KMS-11 (cell line): ENCODE measurements around the gene MBNL1.

Experiments used
- H2AFZ ChIP-seq: fragments of 200-600 bp; sonication (generic); 2 replicates; pipeline ENCODE4 v1.6.1; 2016; ENCODE audit warnings: antibody characterized with exemption, mixed run types, low read depth
- H3K27ac ChIP-seq: fragments of 200-600 bp; sonication (generic); 2 replicates; pipeline ENCODE4 v1.6.1; 2016; ENCODE audit warnings: mild to moderate bottlenecking, mixed run types
- H3K27me3 ChIP-seq: fragments of 200-600 bp; sonication (generic); 2 replicates; pipeline ENCODE4 v1.6.1; 2017; ENCODE audit warnings: mild to moderate bottlenecking, low read depth, mixed run types, moderate library complexity; ENCODE audit not compliant: insufficient read depth
- H3K36me3 ChIP-seq: fragments of 200-600 bp; sonication (generic); 2 replicates; pipeline ENCODE4 v1.6.1; 2017; ENCODE audit warnings: mild to moderate bottlenecking, mixed run types; ENCODE audit not compliant: insufficient read depth
- H3K4me1 ChIP-seq: fragments of 200-600 bp; sonication (generic); 2 replicates; pipeline ENCODE4 v1.6.1; 2016; ENCODE audit warnings: mild to moderate bottlenecking, low read depth, mixed run types; ENCODE audit not compliant: poor library complexity, severe bottlenecking
- H3K4me2 ChIP-seq: fragments of 200-600 bp; sonication (generic); 2 replicates; pipeline ENCODE4 v1.7.0; 2016; ENCODE audit warnings: mild to moderate bottlenecking, mixed run types
- H3K4me3 ChIP-seq: fragments of 200-600 bp; sonication (generic); IDR thresholded peaks from 2 replicates; pipeline ENCODE4 v1.6.1; 2017; ENCODE audit warnings: low read depth, low read length, mixed read lengths; ENCODE audit not compliant: insufficient read depth
- H3K79me2 ChIP-seq: fragments of 200-600 bp; sonication (generic); 2 replicates; pipeline ENCODE4 v1.6.1; 2016; ENCODE audit warnings: low read depth, mixed run types; ENCODE audit not compliant: insufficient read depth
- H3K9ac ChIP-seq: fragments of 200-600 bp; sonication (generic); 2 replicates; pipeline ENCODE4 v1.6.1; 2016; ENCODE audit warnings: mild to moderate bottlenecking, mixed run types
- H4K20me1 ChIP-seq: fragments of 200-600 bp; sonication (generic); 2 replicates; pipeline ENCODE4 v1.6.1; 2016; ENCODE audit warnings: mild to moderate bottlenecking, mixed run types; ENCODE audit not compliant: insufficient read depth
- TF ChIP-seq, protein P1 (sequence below): fragments of 200-600 bp; sonication (generic); conservative IDR thresholded peaks from 2 replicates; pipeline ENCODE4 v1.6.1; 2017; ENCODE audit warnings: low read depth, mild to moderate bottlenecking, antibody characterized with exemption, low read length, moderate library complexity, mixed read lengths

Gene MBNL1

DNA sequence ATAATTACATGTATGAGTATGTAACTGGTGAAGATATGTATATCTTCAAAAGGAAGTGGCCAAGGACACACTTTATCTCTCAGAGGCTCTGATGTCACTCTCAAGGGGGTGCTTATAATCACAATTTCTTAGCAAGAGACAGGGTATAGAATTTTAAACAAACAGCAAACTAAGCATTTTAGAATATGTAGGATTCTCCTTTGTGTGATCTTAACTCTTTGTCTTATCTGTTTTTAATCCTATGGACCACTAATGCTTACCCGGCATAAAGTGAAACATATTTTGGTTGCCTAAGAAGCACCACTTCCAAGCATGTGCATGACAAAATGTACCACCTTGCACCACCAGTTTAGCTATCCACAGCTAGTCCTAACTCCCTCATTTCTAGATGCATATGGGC lies 8.2 kb upstream of the MBNL1 start:
- H3K4me1 ChIP-seq = peaks cover 23% of the 10 kb centered on the region
- no peaks in the 10 kb centered on the region for H3K27me3 ChIP-seq
- H2AFZ ChIP-seq = no peak overlapping the region
- no peak overlapping the region for H3K9ac ChIP-seq
- no peak overlapping the region for H3K4me2 ChIP-seq
- H3K36me3 ChIP-seq = no peaks in the 10 kb centered on the region
- H3K27ac ChIP-seq = no peak overlapping the region
- no peaks in the 10 kb centered on the region for H4K20me1 ChIP-seq
- no peak overlapping the region for H3K4me3 ChIP-seq
- peaks cover 26% of the 10 kb centered on the region for H3K79me2 ChIP-seq
- TF ChIP-seq, protein P1, sequence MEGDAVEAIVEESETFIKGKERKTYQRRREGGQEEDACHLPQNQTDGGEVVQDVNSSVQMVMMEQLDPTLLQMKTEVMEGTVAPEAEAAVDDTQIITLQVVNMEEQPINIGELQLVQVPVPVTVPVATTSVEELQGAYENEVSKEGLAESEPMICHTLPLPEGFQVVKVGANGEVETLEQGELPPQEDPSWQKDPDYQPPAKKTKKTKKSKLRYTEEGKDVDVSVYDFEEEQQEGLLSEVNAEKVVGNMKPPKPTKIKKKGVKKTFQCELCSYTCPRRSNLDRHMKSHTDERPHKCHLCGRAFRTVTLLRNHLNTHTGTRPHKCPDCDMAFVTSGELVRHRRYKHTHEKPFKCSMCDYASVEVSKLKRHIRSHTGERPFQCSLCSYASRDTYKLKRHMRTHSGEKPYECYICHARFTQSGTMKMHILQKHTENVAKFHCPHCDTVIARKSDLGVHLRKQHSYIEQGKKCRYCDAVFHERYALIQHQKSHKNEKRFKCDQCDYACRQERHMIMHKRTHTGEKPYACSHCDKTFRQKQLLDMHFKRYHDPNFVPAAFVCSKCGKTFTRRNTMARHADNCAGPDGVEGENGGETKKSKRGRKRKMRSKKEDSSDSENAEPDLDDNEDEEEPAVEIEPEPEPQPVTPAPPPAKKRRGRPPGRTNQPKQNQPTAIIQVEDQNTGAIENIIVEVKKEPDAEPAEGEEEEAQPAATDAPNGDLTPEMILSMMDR = no peak

DNA sequence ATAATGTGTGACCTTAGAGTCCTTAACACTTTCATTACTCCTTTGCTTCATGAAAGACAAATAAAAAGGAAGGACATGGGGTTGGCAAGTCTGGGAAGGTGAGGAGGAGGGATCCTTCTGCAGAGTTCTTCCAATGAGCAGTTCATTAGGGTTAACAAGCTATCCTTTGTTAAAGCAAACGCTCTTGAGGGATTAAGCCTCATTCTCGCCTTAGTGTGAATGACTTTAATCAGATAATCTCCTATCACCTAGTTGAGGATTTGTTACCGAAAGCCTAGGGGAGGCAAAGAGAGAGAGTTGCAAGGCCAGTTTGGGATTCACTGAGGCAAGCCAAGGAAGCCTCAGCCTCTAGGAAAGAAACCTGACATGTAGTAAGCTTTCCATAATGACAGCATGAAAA lies 7.4 kb upstream of the MBNL1 start:
- Histone ChIP-seq H3K9ac (no peak overlapping the region), H3K36me3 (no peaks in the 10 kb centered on the region), H3K27me3 (no peaks in the 10 kb centered on the region), H3K27ac (no peak overlapping the region), H3K4me1 (peaks cover 31% of the 10 kb centered on the region), H4K20me1 (no peaks in the 10 kb centered on the region), H3K4me2 (no peak overlapping the region), H2AFZ (no peak overlapping the region), H3K79me2 (peaks cover 34% of the 10 kb centered on the region), H3K4me3 (no peak overlapping the region)
- TF ChIP-seq, protein P1 = no peak

DNA sequence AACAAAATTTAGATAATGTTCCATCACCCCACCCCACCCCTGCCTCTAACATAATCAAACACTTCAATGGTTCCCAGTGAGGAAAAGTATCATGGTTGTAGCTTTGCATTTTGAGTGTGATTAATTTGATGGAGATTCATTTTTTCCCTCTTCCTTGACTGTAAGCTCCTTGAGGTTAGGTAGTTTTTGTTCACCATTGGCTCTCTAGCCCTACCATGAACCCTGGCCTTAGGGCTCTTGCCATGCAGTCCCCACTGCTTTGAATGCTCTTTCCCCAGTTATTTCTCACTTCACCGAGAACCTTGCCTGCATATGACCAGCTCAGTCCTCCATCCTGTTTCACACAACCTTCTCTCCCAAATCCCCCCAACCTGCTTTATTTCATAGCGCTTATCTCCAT lies 5.0 kb upstream of the MBNL1 start:
- Histone ChIP-seq H3K4me3 (no peak overlapping the region), H3K4me1 (peaks cover 35% of the 10 kb centered on the region), H4K20me1 (no peaks in the 10 kb centered on the region), H3K79me2 (peaks cover 57% of the 10 kb centered on the region), H3K27me3 (no peaks in the 10 kb centered on the region), H3K4me2 (peak overlapping the region; percentile 43; the same call in 1 of the 2 replicates), H3K27ac (no peak overlapping the region), H2AFZ (no peak overlapping the region), H3K36me3 (no peaks in the 10 kb centered on the region), H3K9ac (no peak overlapping the region)
- TF ChIP-seq, protein P1 = no peak

DNA sequence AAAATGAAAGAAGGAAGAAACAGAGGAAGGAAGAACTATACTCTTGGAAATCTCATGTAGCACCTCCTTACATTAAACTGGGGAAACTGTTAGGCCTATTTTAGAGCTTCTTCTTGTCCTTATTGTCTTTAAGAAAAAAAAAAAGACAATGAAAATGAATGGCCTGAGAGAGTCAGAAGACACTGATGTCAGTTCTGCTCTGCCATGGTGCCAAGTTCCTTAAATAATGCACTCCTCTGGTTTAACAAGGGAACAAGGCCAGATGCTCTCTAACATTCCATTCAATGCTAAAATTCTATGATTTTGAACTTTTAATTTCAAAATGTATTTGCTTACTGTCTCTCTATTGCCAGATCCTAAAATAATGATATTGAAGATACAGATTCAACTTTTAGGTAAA lies 4.4 kb upstream of the MBNL1 start:
- peaks cover 63% of the 10 kb centered on the region for H3K79me2 ChIP-seq
- H2AFZ ChIP-seq = no peak overlapping the region
- no peaks in the 10 kb centered on the region for H4K20me1 ChIP-seq
- H3K36me3 ChIP-seq = no peaks in the 10 kb centered on the region
- peaks cover 35% of the 10 kb centered on the region for H3K4me1 ChIP-seq
- no peak overlapping the region for H3K9ac ChIP-seq
- no peaks in the 10 kb centered on the region for H3K27me3 ChIP-seq
- H3K27ac ChIP-seq = peak overlapping the region; percentile 7; the same call in 1 of the 2 replicates
- TF ChIP-seq, protein P1 = no peak
- no peak overlapping the region for H3K4me3 ChIP-seq
- peak overlapping the region; percentile 43 for H3K4me2 ChIP-seq
